OCI-LY7 (cell line): Measurements from ENCODE around the gene FGF5. TPM values are rescaled to one million over a fixed set of nuclear protein-coding genes. Genes with fewer than 3 reads are reported as not detected.

Source experiments
- BruUV-seq: library from RNA; stranded (reverse); fragments of 400-500 nt; replicated peaks from 2 replicates; lab custom pipeline; 2021; lab: Mats Ljungman, UMichigan
- CTCF ChIA-PET: fragments of 300-600 bp; sonication (Branson Sonifier 250); formaldehyde crosslinking; loops from one replicate; lab custom pipeline; 2022; ENCODE audit warnings: antibody characterized with exemption; ENCODE audit not compliant: unreplicated experiment; lab: Charles Lee
- POLR2A ChIA-PET: fragments of 300-600 bp; sonication (Branson Sonifier 250); formaldehyde crosslinking; loops from one replicate; lab custom pipeline; 2022; ENCODE audit warnings: antibody characterized with exemption; lab: Charles Lee
- DNase-seq: peaks from one replicate; pipeline ENCODE4 v3.0.0-alpha.2; 2015; ENCODE audit warnings: low spot score
- H2AFZ ChIP-seq: fragments of 200-600 bp; sonication (generic), shearing (Covaris generic); 2 replicates; pipeline ENCODE4 v1.6.1; 2014; ENCODE audit warnings: mild to moderate bottlenecking, antibody characterized with exemption, low read length, moderate library complexity
- H3K27ac ChIP-seq: fragments of 200-600 bp; sonication (generic); 2 replicates; pipeline ENCODE4 v1.5.1; 2014; ENCODE audit warnings: mixed run types, low read depth, mild to moderate bottlenecking, moderate library complexity, low read length, inconsistent platforms; ENCODE audit not compliant: poor library complexity, severe bottlenecking
- H3K36me3 ChIP-seq: fragments of 200-600 bp; sonication (generic); 2 replicates; pipeline ENCODE4 v1.6.1; 2014; ENCODE audit warnings: mild to moderate bottlenecking, antibody characterized with exemption, low read length, moderate library complexity, mixed read lengths; ENCODE audit not compliant: insufficient read depth
- H3K4me1 ChIP-seq: fragments of 200-600 bp; sonication (generic); 2 replicates; pipeline ENCODE4 v1.5.1; 2014; ENCODE audit warnings: mild to moderate bottlenecking, low read length; ENCODE audit not compliant: insufficient read depth, poor library complexity, severe bottlenecking
- H3K4me2 ChIP-seq: fragments of 200-600 bp; sonication (generic); 2 replicates; pipeline ENCODE4 v1.6.1; 2014; ENCODE audit warnings: mild to moderate bottlenecking, low read length
- H3K4me3 ChIP-seq: fragments of 200-600 bp; sonication (generic); 2 replicates; pipeline ENCODE4 v1.5.1; 2014; ENCODE audit warnings: mild to moderate bottlenecking, low read depth, low read length; ENCODE audit not compliant: poor library complexity, severe bottlenecking
- H3K79me2 ChIP-seq: fragments of 200-600 bp; sonication (generic); 2 replicates; pipeline ENCODE4 v1.6.1; 2016; ENCODE audit warnings: low read depth, mild to moderate bottlenecking, low read length, moderate library complexity, mixed read lengths; ENCODE audit not compliant: insufficient read depth
- H3K9me2 ChIP-seq: fragments of 200-600 bp; sonication (generic); 2 replicates; pipeline ENCODE4 v1.6.1; 2016; ENCODE audit warnings: mild to moderate bottlenecking, low read length, mixed read lengths; ENCODE audit not compliant: insufficient read depth
- H3K9me3 ChIP-seq: fragments of 200-600 bp; sonication (generic); 2 replicates; pipeline ENCODE4 v1.6.1; 2014; ENCODE audit warnings: mild to moderate bottlenecking, mixed run types, low read length, mixed read lengths
- H4K20me1 ChIP-seq: fragments of 200-600 bp; sonication (generic); 2 replicates; pipeline ENCODE4 v1.6.1; 2014; ENCODE audit warnings: mild to moderate bottlenecking, antibody characterized with exemption, low read length, moderate library complexity, mixed read lengths; ENCODE audit not compliant: insufficient read depth
- CTCF ChIP-seq: fragments of 200-600 bp; sonication (generic); conservative IDR thresholded peaks from 2 replicates; pipeline ENCODE4 v1.5.1; 2014; ENCODE audit warnings: mild to moderate bottlenecking, antibody characterized with exemption, low read length, moderate library complexity, mixed read lengths
- EZH2phosphoT487 ChIP-seq: fragments of 200-600 bp; sonication (generic); IDR thresholded peaks from 2 replicates; pipeline ENCODE4 v1.6.1; 2018; ENCODE audit warnings: low read depth, borderline replicate concordance, mild to moderate bottlenecking, mixed run types, antibody characterized with exemption, low read length, moderate library complexity, mixed read lengths
- intact Hi-C: fragments of 100-400 bp; cut with micrococcal nuclease; formaldehyde crosslinking; loops from one replicate; pipeline ENCODE4 v1.10.0; 2022; ENCODE audit not compliant: unreplicated experiment
- total RNA-seq, 2 experiments: library from RNA; depleted of rRNA in 1 of 2; stranded (reverse); fragments of >200 nt in 1 of 2; shearing (Covaris generic) in 1 of 2; gene quantifications; 2 replicates each; pipeline ENCODE4 v1.2.3, GENCODE V29; 2014 to 2022

The FGF5 gene
- total RNA-seq, 2 experiments from 2014 or later = 0.06 TPM; not detected in 1

- H3K4me3 ChIP-seq = no peak overlapping the region
- no peak overlapping the region for H3K4me2 ChIP-seq
- H3K9me2 ChIP-seq = no peaks in the 10 kb centered on the region
- no peak overlapping the region for H3K27ac ChIP-seq
- intact Hi-C loops = no loop called here
- no peaks in the 10 kb centered on the region for H3K9me3 ChIP-seq
- no peaks in the 10 kb centered on the region for H3K79me2 ChIP-seq
- H2AFZ ChIP-seq = no peak overlapping the region
- no peaks in the 10 kb centered on the region for H3K4me1 ChIP-seq
- POLR2A ChIA-PET = interaction anchor here (0.6 kb wide), 1 partner anchor 55 kb away, joined by 3 read pairs; no protein-coding TSS in a partner anchor
- TF ChIP-seq EZH2phosphoT487 = no peak
- CTCF ChIA-PET = no interaction called here
- H3K36me3 ChIP-seq = no peaks in the 10 kb centered on the region
- DNase-seq = no peak
- no peaks in the 10 kb centered on the region for H4K20me1 ChIP-seq
- no TSS peak for BruUV-seq
Observed at GRCh38 chr4:80226094-80226493, 40.4 kb upstream of the FGF5 start.

GRCh38 chr4:80228460-80228859 lies 38.0 kb upstream of the FGF5 start:
- no peak for DNase-seq
- Histone ChIP-seq H3K9me2 (no peaks in the 10 kb centered on the region), H3K9me3 (no peaks in the 10 kb centered on the region), H2AFZ (no peak overlapping the region), H4K20me1 (no peaks in the 10 kb centered on the region), H3K4me3 (no peak overlapping the region), H3K79me2 (no peaks in the 10 kb centered on the region), H3K4me1 (no peaks in the 10 kb centered on the region), H3K27ac (no peak overlapping the region), H3K36me3 (no peaks in the 10 kb centered on the region), H3K4me2 (no peak overlapping the region)
- CTCF ChIA-PET = no interaction called here
- POLR2A ChIA-PET = no interaction called here
- TF ChIP-seq CTCF = no peak
- TF ChIP-seq EZH2phosphoT487 = no peak
- no TSS peak for BruUV-seq
- intact Hi-C loops = no loop called here

- Histone ChIP-seq H3K79me2 (no peaks in the 10 kb centered on the region), H3K9me3 (no peaks in the 10 kb centered on the region), H3K4me2 (no peak overlapping the region), H3K36me3 (no peaks in the 10 kb centered on the region), H3K27ac (no peak overlapping the region), H3K9me2 (no peaks in the 10 kb centered on the region), H3K4me3 (no peak overlapping the region), H3K4me1 (no peaks in the 10 kb centered on the region), H2AFZ (no peak overlapping the region), H4K20me1 (no peaks in the 10 kb centered on the region)
- no peak for DNase-seq
- intact Hi-C loops = no loop called here
- POLR2A ChIA-PET = no interaction called here
- no peak for TF ChIP-seq CTCF
- TF ChIP-seq EZH2phosphoT487 = no peak
- no TSS peak for BruUV-seq
- CTCF ChIA-PET = no interaction called here
Observed at GRCh38 chr4:80229128-80229527, 37.3 kb upstream of the FGF5 start.
